Activated CD8-positive, alpha-beta memory T cell treated with anti-CD3 and anti-CD28 coated beads, Interleukin-2, amount 50 U/mL, for 48 hours (primary cell): ENCODE results near the gene BRMS1L.
"Not testable (repeated sequence)": the region's sequence is repeated elsewhere in the genome, so short reads cannot be mapped to it uniquely, and the experiment has no call there.

Experiments
- DNase-seq: peaks from one replicate; pipeline ENCODE4 v3.0.0-alpha.2; 2020

Gene BRMS1L

GRCh38 chr14:35821564-35822411 lies 4.3 kb upstream of the BRMS1L start:
- no peak for DNase-seq

GRCh38 chr14:35822501-35822900 lies 3.6 kb upstream of the BRMS1L start:
- DNase-seq = no peak

- DNase-seq = not testable (repeated sequence)
These were observed 1.5 kb upstream of the BRMS1L start for GRCh38 chr14:35824446-35825165.

- DNase-seq = no peak
These were observed 245 bp upstream of the BRMS1L start for GRCh38 chr14:35825968-35826217.

- no peak for DNase-seq
These were observed 846 bp downstream of the BRMS1L start for GRCh38 chr14:35826952-35827416.

GRCh38 chr14:35827678-35828472 lies 1.7 kb downstream of the BRMS1L start:
- DNase-seq = no peak

- no peak for DNase-seq
These were observed 3.3 kb downstream of the BRMS1L start for GRCh38 chr14:35829449-35829848.

GRCh38 chr14:35835208-35835982 lies 9.3 kb downstream of the BRMS1L start:
- DNase-seq = no peak

- not testable (repeated sequence) for DNase-seq
These were observed 15.6 kb downstream of the BRMS1L start for GRCh38 chr14:35841704-35842103.

- DNase-seq = not testable (repeated sequence)
These were observed 16.1 kb downstream of the BRMS1L start for GRCh38 chr14:35842245-35842644.

- DNase-seq = no peak
These were observed 18.4 kb downstream of the BRMS1L start for GRCh38 chr14:35844494-35844893.

GRCh38 chr14:35847636-35848035 lies 21.5 kb downstream of the BRMS1L start:
- DNase-seq = no peak

GRCh38 chr14:35849122-35849521 lies 23.0 kb downstream of the BRMS1L start:
- DNase-seq = no peak

- no peak for DNase-seq
These were observed 25.7 kb downstream of the BRMS1L start for GRCh38 chr14:35851823-35852222.

GRCh38 chr14:35853225-35853624 lies 27.1 kb downstream of the BRMS1L start:
- no peak for DNase-seq

GRCh38 chr14:35854696-35855270 lies 28.6 kb downstream of the BRMS1L start:
- no peak for DNase-seq

- DNase-seq = no peak
These were observed 29.8 kb downstream of the BRMS1L start for GRCh38 chr14:35855876-35856481.

GRCh38 chr14:35858521-35859209 lies 32.5 kb downstream of the BRMS1L start:
- no peak for DNase-seq

- no peak for DNase-seq
These were observed 35.2 kb downstream of the BRMS1L start for GRCh38 chr14:35861204-35861868.

GRCh38 chr14:35865611-35866324 lies 39.6 kb downstream of the BRMS1L start:
- DNase-seq = no peak
